SK-N-SH (cell line): ENCODE data around the gene ZFHX3. TPM values are rescaled to one million over a fixed set of nuclear protein-coding genes. Genes with fewer than 3 reads are reported as not detected.

Source experiments
- CTCF ChIA-PET: fragments of 300-600, 350-600 bp; formaldehyde crosslinking; extraction: SDS; loops from one replicate; lab custom pipeline; 2021; lab: Yijun Ruan, JAX
- POLR2A ChIA-PET: fragments of 350-600 bp; sonication (Branson Sonifier 250); formaldehyde crosslinking; extraction: SDS; loops from one replicate; lab custom pipeline; 2020; ENCODE audit warnings: antibody characterized with exemption, inconsistent platforms; lab: Yijun Ruan, JAX
- DNase-seq: peaks from one replicate; pipeline ENCODE4 v3.0.0; 2012
- H2AFZ ChIP-seq: fragments of 200-600 bp; sonication (generic); 2 replicates; pipeline ENCODE4 v1.8.1; 2016; ENCODE audit warnings: antibody characterized with exemption, mild to moderate bottlenecking, low read depth
- H3F3A ChIP-seq: fragments of 200-600 bp; sonication (generic); replicated peaks from 2 replicates; pipeline ENCODE3; 2016; ENCODE audit warnings: antibody characterized with exemption, mild to moderate bottlenecking; ENCODE audit not compliant: insufficient read depth
- H3K27ac ChIP-seq, 2 experiments: fragments of 200-500 bp in 1 of 2; fragments of 200-600 bp in 1 of 2; sonication (Bioruptor generic) in 1 of 2; sonication (generic), shearing (Covaris generic) in 1 of 2; 2 replicates each; pipeline versions ENCODE4 v1.5.1 to v1.6.1; 2014 to 2016; ENCODE audit warnings: low read depth in 2 of 2, inconsistent platforms in 1 of 2, low read length in 1 of 2, mild to moderate bottlenecking in 1 of 2, mixed read lengths in 1 of 2
- H3K27me3 ChIP-seq: fragments of 200-600 bp; sonication (generic), shearing (Covaris generic); 2 replicates; pipeline ENCODE4 v1.6.1; 2016; ENCODE audit warnings: mixed run types; ENCODE audit not compliant: insufficient read depth
- H3K36me3 ChIP-seq, 2 experiments: fragments of 200-500 bp in 1 of 2; fragments of 200-600 bp in 1 of 2; sonication (Bioruptor generic) in 1 of 2; sonication (generic) in 1 of 2; replicated peaks in 1 of 2; 2 replicates each; pipeline versions ENCODE3 to v1.5.1; 2014 to 2016; ENCODE audit warnings: low read length in 1 of 2, mild to moderate bottlenecking in 1 of 2; ENCODE audit not compliant: insufficient read depth in 2 of 2, control insufficient read depth in 1 of 2
- H3K4me1 ChIP-seq, 2 experiments: fragments of 200-500 bp in 1 of 2; fragments of 200-600 bp in 1 of 2; sonication (Bioruptor generic) in 1 of 2; sonication (generic), shearing (Covaris generic) in 1 of 2; 2 replicates each; pipeline versions ENCODE4 v1.5.1 to v1.6.1; 2014 to 2016; ENCODE audit warnings: low read depth in 1 of 2, low read length in 1 of 2, mixed run types in 1 of 2; ENCODE audit not compliant: insufficient read depth in 2 of 2, control insufficient read depth in 1 of 2
- H3K4me2 ChIP-seq: fragments of 200-600 bp; sonication (generic), shearing (Covaris generic); 2 replicates; pipeline ENCODE4 v1.6.1; 2017; ENCODE audit warnings: mixed run types
- H3K4me3 ChIP-seq, 2 experiments: fragments of 200-500 bp in 1 of 2; fragments of 200-600 bp in 1 of 2; sonication (Bioruptor generic) in 1 of 2; sonication (generic), shearing (Covaris generic) in 1 of 2; 2 replicates each; pipeline versions ENCODE4 v1.5.1 to v1.8.1; 2014 to 2016; ENCODE audit warnings: low read depth in 2 of 2, inconsistent platforms in 1 of 2, low read length in 1 of 2, mild to moderate bottlenecking in 1 of 2, mixed read lengths in 1 of 2, moderate library complexity in 1 of 2
- H3K79me2 ChIP-seq: fragments of 200-600 bp; sonication (generic); 2 replicates; pipeline ENCODE4 v1.8.1; 2017; ENCODE audit warnings: mild to moderate bottlenecking; ENCODE audit not compliant: insufficient read depth
- H3K9ac ChIP-seq: fragments of 200-600 bp; sonication (generic); 2 replicates; pipeline ENCODE4 v1.6.1; 2017; ENCODE audit warnings: mixed run types
- H3K9me2 ChIP-seq: fragments of 200-600 bp; sonication (generic); 2 replicates; pipeline ENCODE4 v1.6.1; 2017; ENCODE audit warnings: mixed run types
- H3K9me3 ChIP-seq: fragments of 200-600 bp; sonication (generic); 2 replicates; pipeline ENCODE4 v1.6.1; 2017; ENCODE audit warnings: mixed run types, mild to moderate bottlenecking, moderate library complexity
- H4K20me1 ChIP-seq: fragments of 200-600 bp; sonication (generic); 2 replicates; pipeline ENCODE4 v1.6.1; 2017; ENCODE audit warnings: mild to moderate bottlenecking, mixed run types; ENCODE audit not compliant: insufficient read depth
- CTCF ChIP-seq: fragments of 200-600 bp; sonication (generic); IDR thresholded peaks from 2 replicates; pipeline ENCODE4 v1.6.1; 2017; ENCODE audit warnings: antibody characterized with exemption, mild to moderate bottlenecking, moderate library complexity
- ELF1 ChIP-seq: IDR thresholded peaks from 2 replicates; pipeline ENCODE4 v1.4.0; 2012
- EP300 ChIP-seq, 2 experiments: IDR thresholded peaks; 2 replicates each; pipeline versions ENCODE4 v1.4.0 to v1.6.1; 2012; ENCODE audit warnings: borderline replicate concordance in 1 of 2, low read depth in 1 of 2, low read length in 1 of 2
- FOSL2 ChIP-seq: IDR thresholded peaks from 2 replicates; pipeline ENCODE4 v1.4.0; 2012; ENCODE audit warnings: low read depth, mild to moderate bottlenecking, moderate library complexity, borderline replicate concordance
- FOXJ3 ChIP-seq: sonication (generic); formaldehyde crosslinking; IDR thresholded peaks from 2 replicates; pipeline ENCODE4 v1.5.1; 2020; ENCODE audit warnings: mild to moderate bottlenecking, missing genetic modification reagents
- GATA2 ChIP-seq: sonication (generic); formaldehyde crosslinking; IDR thresholded peaks from 2 replicates; pipeline ENCODE4 v1.5.0; 2020; ENCODE audit warnings: mild to moderate bottlenecking, missing genetic modification reagents
- IRF3 ChIP-seq: fragments of 150-350 bp; IDR thresholded peaks from 2 replicates; pipeline ENCODE4 v1.6.1; 2016; ENCODE audit warnings: mild to moderate bottlenecking, low read depth, low read length
- JUND ChIP-seq: IDR thresholded peaks from 2 replicates; pipeline ENCODE4 v1.4.0; 2012
- MAX ChIP-seq: IDR thresholded peaks from 2 replicates; pipeline ENCODE4 v1.4.0; 2012; ENCODE audit warnings: low read depth
- MXI1 ChIP-seq: IDR thresholded peaks from 2 replicates; pipeline ENCODE4 v1.6.1; 2012; ENCODE audit warnings: mild to moderate bottlenecking, low read depth, low read length, improper control_type of control experiment
- PBX3 ChIP-seq: IDR thresholded peaks from 2 replicates; pipeline ENCODE4; 2012
- POLR2AphosphoS5 ChIP-seq: IDR thresholded peaks from 2 replicates; pipeline ENCODE4 v1.6.1; 2012; ENCODE audit warnings: low read depth, low read length
- RAD21 ChIP-seq: IDR thresholded peaks from 2 replicates; pipeline ENCODE4 v1.6.1; 2012; ENCODE audit warnings: mild to moderate bottlenecking, low read length
- RFX5 ChIP-seq: IDR thresholded peaks from 2 replicates; pipeline ENCODE4 v1.6.1; 2012; ENCODE audit warnings: mild to moderate bottlenecking, improper control_type of control experiment, low read length
- RXRA ChIP-seq: IDR thresholded peaks from 2 replicates; pipeline ENCODE4 v1.4.0; 2012; ENCODE audit warnings: low read depth, mild to moderate bottlenecking, borderline replicate concordance
- SMC3 ChIP-seq: IDR thresholded peaks from 2 replicates; pipeline ENCODE4 v1.6.1; 2012; ENCODE audit warnings: low read depth, low read length, improper control_type of control experiment
- TEAD4 ChIP-seq: IDR thresholded peaks from 2 replicates; pipeline ENCODE4 v1.4.0; 2012; ENCODE audit warnings: mild to moderate bottlenecking, borderline replicate concordance; ENCODE audit not compliant: insufficient read depth
- USF1 ChIP-seq: IDR thresholded peaks from 2 replicates; pipeline ENCODE4 v1.4.0; 2012; ENCODE audit warnings: low read depth, borderline replicate concordance
- USF2 ChIP-seq: fragments of 150-350 bp; IDR thresholded peaks from 2 replicates; pipeline ENCODE4 v1.6.1; 2017; ENCODE audit warnings: antibody characterized with exemption, low read length, low read depth, borderline replicate concordance
- WGBS: methylation state at CpG from one replicate; pipeline ENCODE4 v1.1.6; 2017; ENCODE audit warnings: low lambda C conversion rate; 5-methylcytosine and 5-hydroxymethylcytosine counted together
- polyA plus RNA-seq, 3 experiments: library from polyadenylated mRNA; depleted of rRNA; stranded (reverse); fragments of >200 nt; gene quantifications; 2 replicates each; pipeline ENCODE4 v1.2.3, GENCODE V29; 2012

Gene ZFHX3
- polyA plus RNA-seq, 1 of the 3 experiments (the other 2 are of a cell fraction), result 2.0 TPM

- Histone ChIP-seq H3K27ac (no peak overlapping the region), H3K9me2 (no peaks in the 10 kb centered on the region), H3K79me2 (no peaks in the 10 kb centered on the region), H3K4me2 (no peak overlapping the region), H3K9ac (no peak overlapping the region), H3F3A (no peaks in the 10 kb centered on the region), H3K36me3 (peaks cover 29 to 82% of the 10 kb centered on the region in 2 experiments), H3K4me1 (peaks cover 0 to 21% of the 10 kb centered on the region in 2 experiments; a peak in 1 of 4 replicates), H3K9me3 (no peaks in the 10 kb centered on the region), H3K4me3 (no peak overlapping the region), H2AFZ (no peak overlapping the region), H3K27me3 (no peaks in the 10 kb centered on the region), H4K20me1 (no peaks in the 10 kb centered on the region)
- 97% methylated on average over 12 of the region's 12 CpGs for WGBS
- DNase-seq, result no peak
- POLR2A ChIA-PET, result no interaction called here
- no peak for TF ChIP-seq JUND
- TF ChIP-seq MXI1, result no peak
- no peak for TF ChIP-seq FOXJ3 (CRISPR knock-in tag)
- TF ChIP-seq USF2, result no peak
- TF ChIP-seq ELF1, result no peak
- TF ChIP-seq RFX5, result no peak
- TF ChIP-seq MAX, result no peak
- CTCF ChIA-PET, result interaction anchor here (0.6 to 1.0 kb wide), 3 partner anchors 10 to 38 kb away, joined by 3 read pairs; no protein-coding TSS in a partner anchor
Observed at GRCh38 chr16:72793716-72794115, 254.2 kb downstream of the ZFHX3 start.

GRCh38 chr16:72793017-72793416 is 254.9 kb downstream of the ZFHX3 start:
- ChIA-PET POLR2A (no interaction called here), CTCF (interaction anchor here (0.7 kb wide), 1 partner anchor 11 kb away, joined by 3 read pairs; no protein-coding TSS in a partner anchor)
- H3K4me1 ChIP-seq, result peaks cover 0 to 14% of the 10 kb centered on the region in 2 experiments; a peak in 1 of 4 replicates
- no peak overlapping the region for H2AFZ ChIP-seq
- peaks cover 22 to 78% of the 10 kb centered on the region in 2 experiments for H3K36me3 ChIP-seq
- no peaks in the 10 kb centered on the region for H3K9me3 ChIP-seq
- H3K27me3 ChIP-seq, result no peaks in the 10 kb centered on the region
- H3F3A ChIP-seq, result no peaks in the 10 kb centered on the region
- no peaks in the 10 kb centered on the region for H3K9me2 ChIP-seq
- no peak overlapping the region for H3K4me2 ChIP-seq
- H3K27ac ChIP-seq, result no peak overlapping the region
- no peaks in the 10 kb centered on the region for H4K20me1 ChIP-seq
- no peak overlapping the region for H3K4me3 ChIP-seq
- H3K9ac ChIP-seq, result no peak overlapping the region
- DNase-seq, result no peak
- 95% methylated on average over 5 of the region's 5 CpGs for WGBS
- H3K79me2 ChIP-seq, result no peaks in the 10 kb centered on the region
- TF ChIP-seq USF2, result no peak
- no peak for TF ChIP-seq SMC3
- no peak for TF ChIP-seq FOXJ3 (CRISPR knock-in tag)
- TF ChIP-seq POLR2AphosphoS5, result no peak
- no peak for TF ChIP-seq ELF1
- no peak for TF ChIP-seq CTCF
- no peak for TF ChIP-seq TEAD4
- TF ChIP-seq FOSL2, result no peak
- no peak for TF ChIP-seq RAD21
- TF ChIP-seq GATA2 (CRISPR knock-in tag), result no peak
- no peak for TF ChIP-seq EP300 (IDR thresholded peaks at IDR 0.05; ENCODE audit: borderline replicate concordance in 1 of 2, low read depth in 1 of 2, low read length in 1 of 2)
- TF ChIP-seq IRF3, result no peak
- no peak for TF ChIP-seq PBX3
- TF ChIP-seq JUND, result no peak
- no peak for TF ChIP-seq RXRA
- TF ChIP-seq USF1, result no peak
